SK-N-SH treated with all-trans-retinoic acid at 6 μM for 48 hours (cell line): ENCODE results near the gene SEMG2.
A peak's percentile ranks its signal among the peaks of the same experiment; 100 is the strongest.

Experiments
- ATAC-seq: fragments of 200-7000 bp; cut with Tn5 transposase; 3 replicates; pipeline ENCODE4 v1.9.1; 2020; ENCODE audit warnings: mild to moderate bottlenecking, moderate library complexity
- ARNTL ChIP-seq: fragments of 450-650 bp; formaldehyde crosslinking; IDR thresholded peaks from 2 replicates; pipeline ENCODE4 v1.5.0; 2020; ENCODE audit warnings: low read depth, mild to moderate bottlenecking, moderate library complexity, borderline replicate concordance
- BACH2 ChIP-seq: fragments of 250-450 bp; sonication (Bioruptor Pico); IDR thresholded peaks from 2 replicates; pipeline ENCODE4 v1.9.0; 2021; ENCODE audit warnings: mild to moderate bottlenecking, borderline replicate concordance
- ESRRG ChIP-seq: fragments of 250-450 bp; sonication (Bioruptor Pico); IDR thresholded peaks from 2 replicates; pipeline ENCODE4 v1.6.1; 2021; ENCODE audit warnings: mild to moderate bottlenecking
- GLIS3 ChIP-seq: fragments of 250-450 bp; sonication (Bioruptor Pico); IDR thresholded peaks from 2 replicates; pipeline ENCODE4 v1.5.0; 2020; ENCODE audit warnings: mild to moderate bottlenecking, moderate library complexity
- ISL1 ChIP-seq: fragments of 250-450 bp; sonication (Bioruptor Pico); IDR thresholded peaks from 2 replicates; pipeline ENCODE4 v2.1.2; 2022; ENCODE audit warnings: mild to moderate bottlenecking, moderate library complexity
- OSR1 ChIP-seq: fragments of 250-450 bp; sonication (Bioruptor Pico); IDR thresholded peaks from 2 replicates; pipeline ENCODE4 v1.8.0; 2022; ENCODE audit warnings: moderate library complexity, mild to moderate bottlenecking, inconsistent platforms
- RARB ChIP-seq: fragments of 250-450 bp; sonication (Bioruptor Pico); IDR thresholded peaks from 2 replicates; pipeline ENCODE4 v1.8.0; 2021; ENCODE audit warnings: mild to moderate bottlenecking, moderate library complexity
- TCF4 ChIP-seq: fragments of 250-450 bp; sonication (Bioruptor Pico); IDR thresholded peaks from 2 replicates; pipeline ENCODE4 v1.8.0; 2021; ENCODE audit warnings: mild to moderate bottlenecking, moderate library complexity, borderline replicate concordance
- TOX ChIP-seq: fragments of 250-450 bp; sonication (Bioruptor Pico); IDR thresholded peaks from 2 replicates; pipeline ENCODE4 v1.8.0; 2021; ENCODE audit warnings: mild to moderate bottlenecking, moderate library complexity, borderline replicate concordance
- ZFP3 ChIP-seq: fragments of 250-450 bp; sonication (Bioruptor Pico); IDR thresholded peaks from 2 replicates; pipeline ENCODE4 v1.5.0; 2020; ENCODE audit warnings: mild to moderate bottlenecking, moderate library complexity
- ZFP30 ChIP-seq: fragments of 450-650 bp; formaldehyde crosslinking; IDR thresholded peaks from 2 replicates; pipeline ENCODE4 v1.5.0; 2022; ENCODE audit warnings: mild to moderate bottlenecking, moderate library complexity
- ZNF565 ChIP-seq: fragments of 450-650 bp; formaldehyde crosslinking; conservative IDR thresholded peaks from 2 replicates; pipeline ENCODE4 v1.5.0; 2020; ENCODE audit warnings: low read depth, mild to moderate bottlenecking, moderate library complexity
- ZNF70 ChIP-seq: fragments of 450-650 bp; formaldehyde crosslinking; IDR thresholded peaks from 2 replicates; pipeline ENCODE4 v1.5.0; 2020; ENCODE audit warnings: mild to moderate bottlenecking, moderate library complexity
- ZNF8 ChIP-seq: fragments of 450-650 bp; formaldehyde crosslinking; IDR thresholded peaks from 2 replicates; pipeline ENCODE4 v1.5.0; 2020; ENCODE audit warnings: mild to moderate bottlenecking, moderate library complexity
- TF ChIP-seq, protein P1 (sequence below): fragments of 250-450 bp; sonication (Bioruptor Pico); IDR thresholded peaks from 2 replicates; pipeline ENCODE4 v1.5.1; 2021; ENCODE audit warnings: mild to moderate bottlenecking, moderate library complexity
- TF ChIP-seq, protein P2 (sequence below): fragments of 250-450 bp; sonication (Bioruptor Pico); IDR thresholded peaks from 2 replicates; pipeline ENCODE4 v1.5.1; 2020; ENCODE audit warnings: low read depth, mild to moderate bottlenecking, moderate library complexity
- TF ChIP-seq, protein P3 (sequence below): fragments of 250-450 bp; sonication (Bioruptor Pico); IDR thresholded peaks from 2 replicates; pipeline ENCODE4 v1.8.0; 2021; ENCODE audit warnings: low read depth, mild to moderate bottlenecking, moderate library complexity, borderline replicate concordance
- TF ChIP-seq, protein P4 (sequence below): fragments of 250-450 bp; sonication (Bioruptor Pico); IDR thresholded peaks from 2 replicates; pipeline ENCODE4 v1.8.0; 2020; ENCODE audit warnings: mild to moderate bottlenecking, moderate library complexity, borderline replicate concordance
- TF ChIP-seq, protein P5 (sequence below): fragments of 250-450 bp; sonication (Bioruptor Pico); IDR thresholded peaks from 2 replicates; pipeline ENCODE4 v1.5.0; 2020; ENCODE audit warnings: mild to moderate bottlenecking, moderate library complexity

The SEMG2 gene

DNA sequence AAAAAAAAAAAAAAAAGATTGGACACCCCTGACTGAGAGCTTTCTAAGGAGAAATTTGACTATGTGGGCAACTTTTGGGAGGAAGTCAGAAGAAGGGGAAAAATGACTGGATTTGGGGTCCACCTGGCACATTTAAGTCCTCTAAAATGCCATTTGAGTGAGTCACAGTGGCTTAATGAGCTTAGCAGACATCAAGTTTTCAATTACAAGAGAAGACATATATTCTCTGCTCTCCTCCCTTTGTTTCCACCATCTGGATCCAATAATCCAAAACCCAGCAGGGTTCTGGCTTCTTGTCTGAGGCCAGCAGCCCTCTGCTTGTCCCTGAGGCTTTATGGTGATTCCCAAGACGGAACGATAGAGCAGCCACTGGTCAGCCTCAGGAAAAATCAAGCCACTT is 39.5 kb upstream of the SEMG2 start:
- TF ChIP-seq ISL1 (CRISPR knock-in tag) = peak; percentile 52
- TF ChIP-seq, protein P1, sequence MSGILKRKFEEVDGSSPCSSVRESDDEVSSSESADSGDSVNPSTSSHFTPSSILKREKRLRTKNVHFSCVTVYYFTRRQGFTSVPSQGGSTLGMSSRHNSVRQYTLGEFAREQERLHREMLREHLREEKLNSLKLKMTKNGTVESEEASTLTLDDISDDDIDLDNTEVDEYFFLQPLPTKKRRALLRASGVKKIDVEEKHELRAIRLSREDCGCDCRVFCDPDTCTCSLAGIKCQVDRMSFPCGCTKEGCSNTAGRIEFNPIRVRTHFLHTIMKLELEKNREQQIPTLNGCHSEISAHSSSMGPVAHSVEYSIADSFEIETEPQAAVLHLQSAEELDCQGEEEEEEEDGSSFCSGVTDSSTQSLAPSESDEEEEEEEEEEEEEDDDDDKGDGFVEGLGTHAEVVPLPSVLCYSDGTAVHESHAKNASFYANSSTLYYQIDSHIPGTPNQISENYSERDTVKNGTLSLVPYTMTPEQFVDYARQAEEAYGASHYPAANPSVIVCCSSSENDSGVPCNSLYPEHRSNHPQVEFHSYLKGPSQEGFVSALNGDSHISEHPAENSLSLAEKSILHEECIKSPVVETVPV (CRISPR knock-in tag) = no peak
- TF ChIP-seq TCF4 (CRISPR knock-in tag) = peak; percentile 86
- TF ChIP-seq ZNF8 = peak; percentile 10; the same call in 1 of the 2 replicates
- TF ChIP-seq ZNF70 (CRISPR knock-in tag) = no peak
- TF ChIP-seq, protein P2, sequence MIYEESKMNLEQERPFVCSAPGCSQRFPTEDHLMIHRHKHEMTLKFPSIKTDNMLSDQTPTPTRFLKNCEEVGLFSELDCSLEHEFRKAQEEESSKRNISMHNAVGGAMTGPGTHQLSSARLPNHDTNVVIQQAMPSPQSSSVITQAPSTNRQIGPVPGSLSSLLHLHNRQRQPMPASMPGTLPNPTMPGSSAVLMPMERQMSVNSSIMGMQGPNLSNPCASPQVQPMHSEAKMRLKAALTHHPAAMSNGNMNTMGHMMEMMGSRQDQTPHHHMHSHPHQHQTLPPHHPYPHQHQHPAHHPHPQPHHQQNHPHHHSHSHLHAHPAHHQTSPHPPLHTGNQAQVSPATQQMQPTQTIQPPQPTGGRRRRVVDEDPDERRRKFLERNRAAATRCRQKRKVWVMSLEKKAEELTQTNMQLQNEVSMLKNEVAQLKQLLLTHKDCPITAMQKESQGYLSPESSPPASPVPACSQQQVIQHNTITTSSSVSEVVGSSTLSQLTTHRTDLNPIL (CRISPR knock-in tag) = no peak
- TF ChIP-seq, protein P3, sequence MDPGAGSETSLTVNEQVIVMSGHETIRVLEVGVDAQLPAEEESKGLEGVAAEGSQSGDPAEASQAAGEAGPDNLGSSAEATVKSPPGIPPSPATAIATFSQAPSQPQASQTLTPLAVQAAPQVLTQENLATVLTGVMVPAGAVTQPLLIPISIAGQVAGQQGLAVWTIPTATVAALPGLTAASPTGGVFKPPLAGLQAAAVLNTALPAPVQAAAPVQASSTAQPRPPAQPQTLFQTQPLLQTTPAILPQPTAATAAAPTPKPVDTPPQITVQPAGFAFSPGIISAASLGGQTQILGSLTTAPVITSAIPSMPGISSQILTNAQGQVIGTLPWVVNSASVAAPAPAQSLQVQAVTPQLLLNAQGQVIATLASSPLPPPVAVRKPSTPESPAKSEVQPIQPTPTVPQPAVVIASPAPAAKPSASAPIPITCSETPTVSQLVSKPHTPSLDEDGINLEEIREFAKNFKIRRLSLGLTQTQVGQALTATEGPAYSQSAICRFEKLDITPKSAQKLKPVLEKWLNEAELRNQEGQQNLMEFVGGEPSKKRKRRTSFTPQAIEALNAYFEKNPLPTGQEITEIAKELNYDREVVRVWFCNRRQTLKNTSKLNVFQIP (CRISPR knock-in tag) = no peak
- TF ChIP-seq ZFP30 (CRISPR knock-in tag) = no peak
- ATAC-seq = peak; percentile 82

DNA sequence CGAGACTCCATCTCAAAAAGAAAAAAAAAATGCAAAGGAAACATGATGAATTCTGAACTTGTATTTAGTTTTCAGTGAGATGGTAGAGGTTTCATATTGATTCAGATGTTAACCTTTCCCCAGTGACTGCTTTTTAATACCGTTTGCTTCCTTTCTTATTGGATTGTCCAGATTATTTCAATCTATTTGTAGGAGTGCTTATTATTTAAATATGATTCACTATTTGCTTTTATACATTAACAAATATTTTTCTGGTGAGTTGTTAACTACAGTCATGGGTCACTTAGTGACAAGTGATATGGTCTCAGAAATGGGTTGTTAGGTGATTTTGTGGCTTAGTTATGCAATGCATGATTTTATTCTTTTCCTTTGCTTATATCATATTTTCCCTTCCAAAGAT is 38.1 kb upstream of the SEMG2 start:
- ATAC-seq = no peak

More for the DNA sequence above, 38.1 kb upstream of the SEMG2 start:
- TF ChIP-seq ZNF70 (CRISPR knock-in tag) (no peak), ISL1 (CRISPR knock-in tag) (no peak), ESRRG (CRISPR knock-in tag) (no peak), GLIS3 (CRISPR knock-in tag) (no peak), ARNTL (CRISPR knock-in tag) (no peak), ZNF8 (no peak), ZFP3 (CRISPR knock-in tag) (no peak), BACH2 (CRISPR knock-in tag) (no peak), ZNF565 (CRISPR knock-in tag) (no peak), RARB (CRISPR knock-in tag) (no peak), OSR1 (CRISPR knock-in tag) (no peak), TOX (CRISPR knock-in tag) (no peak)
- TF ChIP-seq, protein P3 (CRISPR knock-in tag) = no peak
- TF ChIP-seq, protein P2 (CRISPR knock-in tag) = no peak
- TF ChIP-seq, protein P4, sequence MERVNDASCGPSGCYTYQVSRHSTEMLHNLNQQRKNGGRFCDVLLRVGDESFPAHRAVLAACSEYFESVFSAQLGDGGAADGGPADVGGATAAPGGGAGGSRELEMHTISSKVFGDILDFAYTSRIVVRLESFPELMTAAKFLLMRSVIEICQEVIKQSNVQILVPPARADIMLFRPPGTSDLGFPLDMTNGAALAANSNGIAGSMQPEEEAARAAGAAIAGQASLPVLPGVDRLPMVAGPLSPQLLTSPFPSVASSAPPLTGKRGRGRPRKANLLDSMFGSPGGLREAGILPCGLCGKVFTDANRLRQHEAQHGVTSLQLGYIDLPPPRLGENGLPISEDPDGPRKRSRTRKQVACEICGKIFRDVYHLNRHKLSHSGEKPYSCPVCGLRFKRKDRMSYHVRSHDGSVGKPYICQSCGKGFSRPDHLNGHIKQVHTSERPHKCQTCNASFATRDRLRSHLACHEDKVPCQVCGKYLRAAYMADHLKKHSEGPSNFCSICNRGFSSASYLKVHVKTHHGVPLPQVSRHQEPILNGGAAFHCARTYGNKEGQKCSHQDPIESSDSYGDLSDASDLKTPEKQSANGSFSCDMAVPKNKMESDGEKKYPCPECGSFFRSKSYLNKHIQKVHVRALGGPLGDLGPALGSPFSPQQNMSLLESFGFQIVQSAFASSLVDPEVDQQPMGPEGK (CRISPR knock-in tag) = no peak
- TF ChIP-seq, protein P5, sequence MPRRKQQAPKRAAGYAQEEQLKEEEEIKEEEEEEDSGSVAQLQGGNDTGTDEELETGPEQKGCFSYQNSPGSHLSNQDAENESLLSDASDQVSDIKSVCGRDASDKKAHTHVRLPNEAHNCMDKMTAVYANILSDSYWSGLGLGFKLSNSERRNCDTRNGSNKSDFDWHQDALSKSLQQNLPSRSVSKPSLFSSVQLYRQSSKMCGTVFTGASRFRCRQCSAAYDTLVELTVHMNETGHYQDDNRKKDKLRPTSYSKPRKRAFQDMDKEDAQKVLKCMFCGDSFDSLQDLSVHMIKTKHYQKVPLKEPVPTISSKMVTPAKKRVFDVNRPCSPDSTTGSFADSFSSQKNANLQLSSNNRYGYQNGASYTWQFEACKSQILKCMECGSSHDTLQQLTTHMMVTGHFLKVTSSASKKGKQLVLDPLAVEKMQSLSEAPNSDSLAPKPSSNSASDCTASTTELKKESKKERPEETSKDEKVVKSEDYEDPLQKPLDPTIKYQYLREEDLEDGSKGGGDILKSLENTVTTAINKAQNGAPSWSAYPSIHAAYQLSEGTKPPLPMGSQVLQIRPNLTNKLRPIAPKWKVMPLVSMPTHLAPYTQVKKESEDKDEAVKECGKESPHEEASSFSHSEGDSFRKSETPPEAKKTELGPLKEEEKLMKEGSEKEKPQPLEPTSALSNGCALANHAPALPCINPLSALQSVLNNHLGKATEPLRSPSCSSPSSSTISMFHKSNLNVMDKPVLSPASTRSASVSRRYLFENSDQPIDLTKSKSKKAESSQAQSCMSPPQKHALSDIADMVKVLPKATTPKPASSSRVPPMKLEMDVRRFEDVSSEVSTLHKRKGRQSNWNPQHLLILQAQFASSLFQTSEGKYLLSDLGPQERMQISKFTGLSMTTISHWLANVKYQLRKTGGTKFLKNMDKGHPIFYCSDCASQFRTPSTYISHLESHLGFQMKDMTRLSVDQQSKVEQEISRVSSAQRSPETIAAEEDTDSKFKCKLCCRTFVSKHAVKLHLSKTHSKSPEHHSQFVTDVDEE (CRISPR knock-in tag) = no peak
